Stomach (tissue), 4 donors: ENCODE results near the gene PRR23E.

ENCODE experiments used
- EP300 ChIP-seq: sonication (generic); formaldehyde crosslinking; IDR thresholded peaks from one replicate; pipeline ENCODE4 v1.6.1; 2017; ENCODE audit warnings: antibody characterized with exemption
- POLR2AphosphoS5 ChIP-seq, 3 donors: sonication (generic); formaldehyde crosslinking; IDR thresholded peaks; one replicate each; pipeline ENCODE4 v1.6.1; 2016; ENCODE audit warnings: antibody characterized with exemption in 3 of 3

GRCh38 chr3:127204841-127205582 is 12.1 kb downstream of the PRR23E start:
- TF ChIP-seq EP300 (no peak), POLR2AphosphoS5 (IDR thresholded peaks at IDR 0.05) (no peak)
